ENCODE data around the gene CKAP2L.
"Not testable (repeated sequence)": the region's sequence is repeated elsewhere in the genome, so short reads cannot be mapped to it uniquely, and the experiment has no call there.

Gene CKAP2L

GRCh38 chr2:112724591-112725525 is 39.6 kb downstream of the CKAP2L start:
- no peak for DNase-seq

GRCh38 chr2:112723995-112724394 is 40.4 kb downstream of the CKAP2L start:
- no peak for DNase-seq

GRCh38 chr2:112723547-112723940 is 40.9 kb downstream of the CKAP2L start:
- DNase-seq = no peak

- no peak for DNase-seq
These were observed 41.4 kb downstream of the CKAP2L start for GRCh38 chr2:112722816-112723546.

GRCh38 chr2:112721819-112722522 is 42.4 kb downstream of the CKAP2L start:
- no peak for DNase-seq

GRCh38 chr2:112720785-112721184 is 43.6 kb downstream of the CKAP2L start, which contains the start of gene NT5DC4:
NT5DC4 (plus strand) TSS chr2:112721020; CDS start chr2:112721080, 60 bp downstream.
- DNase-seq = no peak

DNA sequence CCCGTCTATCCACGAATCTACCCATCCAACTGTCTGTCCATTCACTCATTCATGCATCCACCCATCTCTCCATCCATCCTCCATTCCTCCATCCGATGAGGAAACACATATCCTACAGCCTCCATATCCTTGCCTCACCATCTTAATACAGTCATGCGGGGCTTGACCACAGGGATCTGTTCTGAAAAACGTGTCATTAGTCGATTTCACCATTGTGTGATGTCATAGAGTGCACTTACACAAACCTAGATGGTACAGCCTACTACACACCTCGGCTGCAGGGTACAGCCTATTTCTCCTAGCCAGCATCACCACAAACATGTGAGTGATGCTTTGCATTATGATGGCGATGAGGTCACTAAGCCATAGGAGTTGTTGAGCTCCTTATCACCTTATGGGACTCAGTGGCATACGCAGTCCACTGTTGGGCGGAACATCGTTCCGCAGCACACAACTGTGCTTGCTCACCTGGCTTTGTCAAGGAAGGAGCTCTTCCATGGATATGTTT is 45.5 kb downstream of the CKAP2L start:
- DNase-seq = no peak

- DNase-seq = not testable (repeated sequence)
These were observed 47.5 kb downstream of the CKAP2L start for GRCh38 chr2:112716826-112717352.

- DNase-seq = not testable (repeated sequence)
These were observed 48.3 kb downstream of the CKAP2L start for GRCh38 chr2:112716094-112716493.

- DNase-seq = no peak
These were observed 49.4 kb downstream of the CKAP2L start for GRCh38 chr2:112714836-112715631.

DNA sequence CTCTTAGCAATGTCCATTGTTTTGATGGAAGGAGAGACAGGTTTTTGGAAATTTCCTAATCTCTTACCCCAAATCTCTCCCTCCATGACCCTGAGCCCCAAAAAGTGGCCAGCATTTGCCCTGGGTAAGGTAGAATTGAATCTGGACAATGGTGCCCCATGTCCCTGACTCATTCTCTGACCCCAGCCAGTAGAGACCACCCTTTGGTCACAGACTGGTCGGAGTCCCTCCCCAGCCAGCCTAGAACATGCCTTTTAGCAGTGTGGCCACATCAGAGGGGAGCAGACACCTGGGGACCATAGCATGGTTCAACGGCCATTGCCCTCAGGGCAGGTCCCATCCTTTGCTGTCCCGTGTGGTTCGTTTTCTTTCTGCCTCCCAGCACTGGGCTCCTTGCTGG is 50.1 kb downstream of the CKAP2L start:
- no peak for DNase-seq

- no peak for DNase-seq
These were observed 50.5 kb downstream of the CKAP2L start for GRCh38 chr2:112713926-112714325.

DNA sequence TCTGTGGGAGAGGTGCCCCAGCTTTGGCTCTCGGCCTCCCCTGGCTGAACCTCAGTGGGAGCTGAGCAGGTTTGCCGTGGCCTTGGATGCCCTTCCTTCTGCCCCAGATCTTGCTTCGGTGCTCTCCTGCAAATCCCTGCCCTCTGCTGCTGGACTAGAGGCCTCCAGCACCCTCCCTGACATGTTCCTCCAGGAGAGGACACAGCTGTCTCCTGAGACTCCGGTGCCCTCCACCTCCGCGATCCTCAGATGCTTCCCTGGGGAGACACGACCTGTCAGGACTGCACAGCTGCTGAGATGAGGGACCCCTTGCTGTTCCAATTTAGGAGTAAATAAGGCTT is 50.9 kb downstream of the CKAP2L start:
- no peak for DNase-seq

- no peak for DNase-seq
These were observed 51.4 kb downstream of the CKAP2L start for GRCh38 chr2:112712903-112713584.

DNA sequence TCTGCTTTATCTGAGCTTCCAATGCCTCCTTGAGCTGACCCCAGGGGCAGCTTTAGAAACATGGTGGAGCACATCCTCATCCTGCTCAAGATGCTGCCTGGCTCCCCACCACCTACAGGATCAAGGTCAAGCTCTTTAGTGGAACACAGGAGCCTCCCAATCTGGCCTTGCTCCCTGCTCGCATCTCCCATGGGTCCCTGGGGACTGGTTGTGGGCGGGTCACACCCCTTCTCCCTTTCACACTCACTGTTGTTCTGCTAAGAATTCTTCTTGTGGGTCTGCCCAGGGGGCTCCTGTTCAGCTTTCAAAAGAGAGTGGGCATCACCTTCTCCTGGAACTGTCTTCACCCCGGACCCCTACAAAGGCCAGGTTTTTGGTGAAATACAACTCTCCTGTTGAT is 51.9 kb downstream of the CKAP2L start:
- DNase-seq = no peak

DNA sequence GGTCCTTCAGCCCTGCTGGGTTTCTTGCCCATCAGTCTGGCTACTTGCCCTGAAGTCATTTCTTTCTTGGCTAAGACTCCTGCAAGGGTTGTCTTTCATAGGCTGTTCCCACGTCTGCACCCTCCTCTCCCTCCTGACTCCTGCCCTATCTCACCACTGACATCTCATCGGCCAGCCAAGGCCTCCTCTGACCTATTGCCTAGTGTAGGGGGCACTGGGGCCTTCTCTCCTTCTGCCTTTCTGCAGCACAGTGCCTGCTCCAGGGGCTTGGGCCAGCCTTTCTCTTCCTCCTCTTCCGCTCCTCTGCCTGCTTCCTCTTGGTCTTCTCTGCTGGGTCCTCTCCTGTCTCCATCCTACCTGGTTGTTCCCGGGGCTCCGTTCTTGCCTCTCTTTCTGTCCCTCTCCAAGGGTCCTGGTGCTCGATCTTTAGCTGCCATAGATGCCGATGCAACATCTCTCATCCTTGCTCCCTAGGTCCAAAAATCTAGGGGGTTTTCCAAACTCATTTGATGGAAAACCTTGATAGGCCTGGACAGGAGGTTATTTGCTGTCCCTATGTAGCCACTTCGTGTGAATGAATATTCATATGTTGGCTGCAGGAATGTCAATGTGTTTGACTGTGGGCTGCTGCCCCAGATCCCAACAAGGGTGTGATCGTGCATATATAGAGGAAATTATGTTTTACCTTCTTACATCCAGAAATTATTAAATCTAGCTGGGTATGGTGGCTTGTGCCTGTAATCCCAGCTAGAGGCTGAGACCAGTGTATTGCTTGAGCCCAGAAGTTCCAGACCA is 53.3 kb downstream of the CKAP2L start:
- no peak for DNase-seq

DNA sequence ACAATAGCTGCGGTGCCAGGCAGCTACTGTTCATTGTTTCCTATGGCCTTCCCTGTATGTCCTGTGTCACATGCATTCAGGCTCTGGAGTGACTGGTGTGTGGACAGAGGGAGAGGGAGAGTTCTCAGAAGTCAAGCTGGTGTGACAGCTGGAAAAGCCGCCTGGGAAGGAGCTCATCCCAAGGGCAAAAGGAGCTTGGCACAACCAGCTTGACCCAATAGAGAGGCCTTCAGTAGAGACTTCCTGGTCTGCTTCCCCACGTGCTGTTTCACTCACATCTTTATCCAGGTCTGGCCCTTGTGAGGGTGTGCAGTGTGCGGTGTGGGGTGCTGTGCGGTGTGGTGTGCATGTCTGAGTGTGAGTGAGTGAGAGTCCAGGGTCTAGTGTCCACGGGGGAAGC is 54.7 kb downstream of the CKAP2L start:
- DNase-seq = no peak

DNA sequence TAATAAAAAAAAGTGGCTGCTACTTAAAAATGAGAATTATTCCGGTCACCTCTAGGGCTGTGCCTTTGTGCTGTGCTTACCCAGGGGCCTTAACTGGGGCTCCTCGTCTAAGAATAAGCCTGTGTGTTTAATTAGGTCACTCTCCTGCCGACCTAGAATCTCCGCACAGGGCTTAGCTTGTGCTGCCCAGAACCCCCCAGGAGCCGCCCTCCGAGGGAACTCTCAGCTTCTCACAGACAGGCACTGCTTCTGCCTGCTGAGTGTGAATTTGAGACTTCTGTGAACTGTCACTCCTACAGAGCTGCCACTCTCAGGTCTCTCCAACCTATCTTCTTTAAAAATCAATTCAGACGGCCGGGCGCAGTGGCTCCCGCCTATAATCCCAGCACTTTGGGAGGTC is 55.4 kb downstream of the CKAP2L start:
- no peak for DNase-seq

DNA sequence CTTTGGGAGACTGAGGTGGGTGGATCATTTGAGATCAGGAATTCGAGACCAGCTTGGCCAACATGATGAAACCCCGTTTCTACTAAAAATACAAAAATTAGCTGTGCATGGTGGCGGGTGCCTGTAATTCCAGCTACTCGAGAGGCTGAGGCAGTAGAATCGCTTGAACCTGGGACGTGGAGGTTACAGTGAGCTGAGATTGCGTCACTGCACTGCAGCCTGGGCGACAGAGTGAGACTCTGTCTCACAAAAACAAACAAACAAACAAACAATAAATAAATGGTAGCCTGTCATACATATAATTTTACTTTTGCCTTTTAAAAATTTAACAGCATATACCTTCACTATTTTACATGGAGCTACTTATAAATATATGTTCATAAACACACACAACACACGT is 57.5 kb downstream of the CKAP2L start:
- DNase-seq = not testable (repeated sequence)

DNA sequence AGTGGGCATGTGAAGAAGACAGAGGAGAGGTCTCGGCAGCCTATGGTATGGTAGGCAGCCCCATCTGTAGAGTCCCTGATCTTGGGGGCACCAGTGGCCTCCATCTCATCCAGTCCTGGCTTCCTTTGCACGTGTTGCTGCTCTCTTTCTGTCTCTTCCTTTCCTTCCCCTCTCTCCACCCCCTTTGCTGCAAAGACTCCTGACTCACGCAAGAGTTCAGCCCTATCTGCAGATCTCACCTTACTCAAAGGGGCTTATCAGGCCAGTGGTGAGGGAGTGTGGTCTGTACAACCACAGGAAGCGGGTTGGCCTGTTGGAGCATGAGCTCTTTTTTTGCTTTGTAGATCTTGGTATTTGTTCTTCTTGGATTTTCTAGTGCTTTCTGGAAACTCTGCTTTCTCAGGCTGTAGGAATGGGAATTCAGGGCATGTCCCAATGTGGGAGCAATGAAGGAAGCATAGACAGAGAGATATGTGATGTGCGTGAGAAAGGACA is 58.2 kb downstream of the CKAP2L start:
- no peak for DNase-seq
